AG09319 (cell line): ENCODE data around the gene MITF.
"Not testable (repeated sequence)": the region's sequence is repeated elsewhere in the genome, so short reads cannot be mapped to it uniquely, and the experiment has no call there.

ENCODE experiments used
- DNase-seq: peaks from one replicate; pipeline ENCODE4 v3.0.0-alpha.2; 2010; ENCODE audit warnings: low read depth; ENCODE audit errors: extremely low read depth
- CTCF ChIP-seq: IDR thresholded peaks from 2 replicates; pipeline ENCODE4 v1.5.1; 2011; ENCODE audit warnings: low read depth, mild to moderate bottlenecking, inconsistent platforms, low read length, moderate library complexity

Gene MITF

GRCh38 chr3:69791919-69792399, 52.7 kb downstream of the MITF start:
- peak; percentile 28 for DNase-seq
- peak; percentile 67 for TF ChIP-seq CTCF

- DNase-seq: not testable (repeated sequence)
Measured at GRCh38 chr3:69796126-69796525, 56.9 kb downstream of the MITF start.

GRCh38 chr3:69803681-69804270, 64.5 kb downstream of the MITF start:
- DNase-seq: no peak
- no peak for TF ChIP-seq CTCF

GRCh38 chr3:69805491-69805890, 66.2 kb downstream of the MITF start:
- TF ChIP-seq CTCF: no peak
- DNase-seq: no peak

GRCh38 chr3:69806735-69807438, 67.6 kb downstream of the MITF start:
- TF ChIP-seq CTCF: no peak

GRCh38 chr3:69807674-69808073, 68.4 kb downstream of the MITF start:
- DNase-seq: no peak
- no peak for TF ChIP-seq CTCF

More at GRCh38 chr3:69806735-69807438, 67.6 kb downstream of the MITF start:
- DNase-seq: peak; percentile 22

GRCh38 chr3:69809076-69809835, 70.0 kb downstream of the MITF start:
- TF ChIP-seq CTCF: no peak
- no peak for DNase-seq
